NCI-H460 (cell line): ENCODE data around the gene CAPN13. TPM values are rescaled to one million over a fixed set of nuclear protein-coding genes. Genes with fewer than 3 reads are reported as not detected.

Experiments used
- DNase-seq: peaks from one replicate; pipeline ENCODE4 v3.0.0-alpha.2; 2016; ENCODE audit warnings: low read depth; ENCODE audit errors: extremely low read depth
- total RNA-seq: library from RNA; depleted of rRNA; stranded (reverse); fragments of >200 nt; shearing (Covaris generic); gene quantifications from 2 replicates; pipeline ENCODE4 v1.2.3, GENCODE V29; 2014

Gene CAPN13
- total RNA-seq, 1 experiment from 2014 or later = not detected

DNA sequence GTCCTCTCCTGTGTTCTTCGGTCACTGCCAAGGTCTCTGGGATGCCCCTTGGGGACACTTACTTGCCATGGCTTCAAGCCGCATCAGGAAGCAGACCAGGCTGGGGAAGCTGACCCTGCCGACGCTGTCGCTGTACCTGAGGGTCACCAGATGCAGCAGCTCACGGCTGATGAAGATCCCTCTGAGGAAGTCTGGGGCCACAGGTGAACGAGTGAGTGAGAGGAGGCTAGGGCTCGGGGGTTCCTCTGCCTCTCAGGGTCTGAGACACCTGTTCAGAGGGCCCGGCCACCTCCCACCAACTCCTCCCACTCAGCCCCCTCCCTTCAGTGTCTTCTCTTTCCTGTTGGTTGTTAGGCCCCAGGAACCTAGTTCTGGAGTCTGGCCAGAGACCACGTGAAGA lies 74.9 kb downstream of the CAPN13 start:
- no peak for DNase-seq

DNA sequence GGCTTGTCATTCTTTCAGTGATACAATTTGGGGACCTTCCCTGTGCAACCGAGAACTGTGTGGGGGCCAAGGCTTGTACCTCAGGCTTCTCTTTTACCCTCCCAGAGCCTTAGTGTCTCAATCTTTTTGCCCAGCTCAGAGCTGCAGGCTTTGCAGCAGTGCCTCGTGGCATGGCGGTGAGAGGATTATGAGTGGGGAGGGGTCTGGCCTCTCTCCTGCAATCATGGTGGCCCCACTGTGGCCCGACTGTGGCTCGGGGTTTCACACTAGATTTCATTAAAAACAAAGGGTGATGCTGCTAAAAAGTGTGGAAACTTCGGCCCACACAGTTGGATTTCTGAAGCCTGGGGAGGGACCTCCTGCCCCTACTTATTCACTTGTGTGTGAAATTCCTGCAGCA lies 75.5 kb downstream of the CAPN13 start:
- no peak for DNase-seq

DNA sequence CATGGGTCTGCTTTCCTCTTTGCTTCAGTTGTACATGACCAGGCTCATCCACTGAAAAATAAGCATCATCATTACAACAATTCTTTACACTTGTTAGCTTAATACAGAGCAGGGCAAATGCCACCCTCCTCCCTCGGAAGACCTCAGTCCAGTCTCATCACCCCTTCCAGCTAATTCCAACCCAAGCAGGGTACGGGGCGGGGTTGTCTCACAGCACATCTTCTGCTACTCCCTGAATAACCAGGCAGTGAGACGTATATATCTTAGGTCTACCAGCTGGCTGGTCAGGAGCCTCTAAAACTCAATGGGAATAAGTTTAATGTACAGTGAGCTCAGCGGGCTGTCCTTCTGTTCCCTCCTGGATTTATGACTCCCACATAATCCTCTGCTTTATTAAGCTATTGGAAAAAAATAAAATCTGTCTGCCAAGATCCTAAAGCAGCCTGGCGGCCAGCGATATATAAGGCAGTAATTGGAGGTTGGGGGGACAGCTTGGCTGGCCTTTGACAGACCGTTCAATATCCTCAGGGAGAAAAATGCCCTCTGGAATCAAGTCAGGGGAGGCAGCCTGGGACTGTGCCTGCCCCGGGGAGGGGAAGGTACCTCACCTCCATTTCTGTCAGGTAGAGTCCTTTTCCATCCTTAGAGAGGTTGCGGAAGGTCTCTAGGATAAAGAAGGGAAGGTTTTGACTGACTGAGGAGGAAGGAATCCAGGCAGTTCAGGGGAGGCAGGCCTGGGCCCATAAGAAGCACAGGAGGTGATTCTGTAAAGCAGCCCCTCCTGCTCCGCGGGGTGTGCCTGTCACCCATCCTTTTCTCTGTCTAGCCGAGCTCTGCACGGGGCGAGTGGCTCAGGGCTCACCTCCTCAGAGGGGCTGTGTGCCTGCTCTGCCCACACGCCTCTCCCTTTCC lies 76.3 kb downstream of the CAPN13 start:
- no peak for DNase-seq

DNA sequence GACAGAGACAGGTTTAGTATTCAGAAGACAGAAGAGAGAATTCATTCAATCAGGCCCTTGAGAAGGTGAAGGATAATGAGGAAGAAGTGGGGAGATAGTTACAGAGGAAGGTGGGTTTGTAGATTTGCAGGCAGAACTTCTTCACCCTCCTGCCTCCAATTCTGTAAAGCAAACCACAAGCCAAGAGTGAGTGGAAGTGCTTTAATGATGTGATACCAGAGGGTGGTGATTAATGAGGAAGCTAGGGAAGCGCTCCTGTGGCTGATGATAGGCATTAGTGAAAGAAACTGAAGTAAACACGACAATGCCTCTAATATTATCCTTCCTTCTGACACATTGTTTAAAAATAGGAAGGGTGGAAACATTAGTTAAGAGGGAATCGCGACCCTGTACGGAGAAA lies 78.2 kb downstream of the CAPN13 start:
- DNase-seq = no peak

DNA sequence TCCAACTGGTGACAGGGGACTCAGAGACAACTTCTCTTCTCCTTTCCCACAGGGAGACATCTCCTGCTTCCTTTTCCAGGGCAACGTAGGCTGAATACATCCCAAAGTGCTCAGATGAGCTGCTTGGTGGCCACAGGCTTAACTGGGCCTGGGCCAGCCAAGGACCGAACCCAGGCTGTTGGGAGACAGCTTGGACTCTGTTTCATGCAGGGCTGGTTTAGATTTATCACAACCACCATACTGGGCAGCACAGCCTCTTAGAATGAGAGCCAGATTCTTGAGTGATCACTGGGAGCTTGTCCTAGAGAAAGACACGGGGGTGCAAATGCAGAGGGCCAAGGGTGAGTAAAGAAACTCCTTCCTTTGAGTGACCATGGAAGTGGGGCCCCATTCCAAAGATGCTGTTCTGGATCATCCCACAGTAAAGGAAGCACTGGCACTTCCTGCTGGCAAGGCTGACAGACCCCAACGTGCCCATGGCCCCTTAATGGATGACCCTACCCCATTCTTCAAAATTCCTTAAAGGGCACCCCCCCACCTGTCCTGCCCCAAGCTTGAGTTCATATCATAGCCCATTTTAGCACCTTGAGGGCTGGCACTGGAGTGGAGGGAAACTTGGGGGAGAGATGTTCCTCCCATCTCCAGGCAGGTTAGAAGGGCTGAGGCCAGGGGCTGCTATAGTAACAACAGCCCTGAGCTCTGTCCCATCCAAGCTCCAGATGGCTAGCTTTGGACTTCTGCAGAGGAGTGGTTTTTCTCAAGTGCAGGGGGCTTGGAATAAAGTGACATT lies 84.1 kb downstream of the CAPN13 start:
- no peak for DNase-seq

DNA sequence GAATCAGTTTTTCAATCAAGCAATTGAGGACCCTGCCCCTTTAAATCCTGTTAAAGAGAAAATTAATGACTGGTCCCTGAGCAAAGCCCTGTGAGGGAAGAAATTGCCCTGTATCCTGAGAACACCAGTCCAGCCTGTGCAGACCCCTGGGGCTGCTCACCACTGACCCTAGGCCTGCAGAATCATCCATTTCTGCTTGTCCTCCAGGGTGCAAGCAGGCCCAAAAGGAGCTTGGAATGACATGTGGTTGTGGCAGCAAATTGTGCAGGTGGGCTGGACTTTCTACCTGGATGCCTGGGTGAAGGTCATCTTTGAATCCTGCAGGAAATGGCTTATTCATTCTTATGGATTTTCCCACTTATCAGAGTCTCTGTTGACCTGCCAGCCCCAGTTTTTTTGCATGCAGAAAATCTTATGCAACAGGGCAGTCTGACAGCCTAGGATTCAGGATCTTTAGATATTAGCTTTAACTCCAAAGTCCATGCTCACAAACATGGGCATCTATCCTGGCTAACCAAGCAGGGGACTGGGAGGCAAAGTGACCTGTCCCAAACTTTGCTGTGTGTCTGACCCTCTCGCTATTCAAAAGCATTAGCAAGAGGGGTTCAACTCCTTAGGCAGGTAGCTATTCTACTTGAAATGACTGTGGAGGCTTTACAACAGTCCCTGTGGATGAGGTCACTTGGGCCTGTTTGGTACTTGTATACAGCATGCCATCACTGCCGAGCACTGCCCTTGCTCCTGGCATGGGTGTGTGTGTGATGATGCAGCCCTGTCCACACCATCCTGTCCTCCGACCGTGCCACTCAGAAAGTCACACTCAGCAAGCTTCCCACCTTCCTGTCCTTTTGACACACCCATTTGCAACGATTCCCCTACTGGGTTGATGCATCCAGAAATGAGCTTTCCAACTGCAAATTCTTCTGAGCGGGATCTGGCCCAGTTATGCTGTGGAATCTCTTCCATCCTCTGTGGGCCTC lies 85.3 kb downstream of the CAPN13 start:
- DNase-seq = no peak

DNA sequence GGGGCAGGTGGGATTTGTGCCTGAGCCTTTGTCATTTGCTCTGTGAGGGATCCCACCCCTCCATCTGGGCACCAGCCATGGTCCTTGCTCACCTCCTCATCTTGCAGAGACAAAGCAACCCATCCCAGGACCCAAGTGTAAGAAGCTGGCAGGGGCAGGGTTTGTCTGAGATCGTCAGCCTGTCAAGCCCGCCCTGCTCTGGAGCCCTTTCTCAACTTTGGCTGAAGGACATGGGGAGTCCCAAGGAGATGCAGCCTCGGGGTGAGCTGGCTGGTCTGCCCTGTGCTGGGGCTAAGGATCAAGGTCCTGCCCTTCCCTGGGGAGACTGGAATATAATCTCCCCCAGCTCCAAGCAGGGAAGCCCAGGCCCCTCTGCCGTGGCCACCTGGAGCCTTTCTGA lies 86.0 kb downstream of the CAPN13 start:
- no peak for DNase-seq

DNA sequence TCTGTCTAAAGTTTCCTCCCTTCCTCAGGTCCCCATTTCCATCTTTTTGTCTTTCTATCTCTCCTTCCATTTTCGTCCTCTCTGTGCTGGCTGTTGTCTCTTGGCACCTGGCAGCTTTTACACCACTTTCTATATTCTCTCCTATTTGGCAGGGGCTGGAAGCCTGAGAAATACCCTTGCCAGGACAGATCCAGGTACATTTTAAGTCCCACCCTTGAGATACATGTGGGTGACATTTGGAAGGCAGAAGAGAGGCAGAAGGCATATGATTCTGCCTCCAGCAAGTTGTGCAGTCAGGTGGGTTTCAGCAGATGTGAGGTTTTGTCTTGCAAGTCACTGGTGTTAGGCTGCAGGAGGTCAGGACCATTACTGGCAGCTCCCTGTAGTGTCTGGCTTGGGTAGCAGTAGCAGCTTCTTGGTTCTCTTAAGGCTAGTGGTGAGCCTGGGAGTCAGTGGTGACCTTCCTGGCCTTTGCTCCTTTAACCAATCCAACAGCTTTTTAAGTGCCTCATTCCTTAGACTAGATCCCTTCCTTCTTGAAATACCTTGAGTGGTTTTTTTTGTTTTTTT lies 90.1 kb downstream of the CAPN13 start:
- no peak for DNase-seq

DNA sequence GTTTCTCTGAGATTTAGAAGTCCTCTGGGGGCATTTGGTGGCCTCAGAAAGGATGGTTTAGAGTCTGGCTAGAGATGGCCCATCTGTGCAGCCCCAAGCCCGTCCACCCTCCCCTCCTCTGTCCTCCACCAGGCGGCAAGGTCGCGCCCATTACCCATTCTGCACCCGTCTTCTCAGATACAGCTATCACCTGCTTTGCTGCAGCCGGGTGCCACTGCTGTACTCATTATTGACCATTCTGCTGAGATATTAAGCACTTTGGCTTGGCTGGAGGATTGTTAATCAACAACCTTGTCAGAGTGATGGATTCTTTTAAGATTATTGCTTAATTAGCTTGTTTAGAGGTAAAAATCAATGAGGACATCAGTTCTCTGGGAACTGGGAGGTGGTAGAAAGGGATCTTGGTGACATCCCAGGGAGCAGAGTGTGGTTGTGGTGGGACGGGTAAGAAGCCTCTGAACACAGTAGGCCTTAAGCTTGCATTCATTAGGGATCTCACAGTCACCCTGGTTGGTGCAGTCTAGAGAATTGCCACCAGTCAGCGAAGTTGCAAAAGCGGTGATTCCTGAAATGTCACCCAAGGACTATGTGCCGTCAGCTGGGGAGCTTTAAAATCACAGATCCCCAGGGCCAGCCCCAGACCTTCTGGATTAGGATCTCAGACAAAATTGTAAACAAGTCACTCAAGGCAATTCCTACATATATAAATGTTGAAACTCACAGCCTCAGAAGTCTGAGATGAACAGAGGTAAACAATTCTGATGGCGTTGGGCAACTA lies 90.9 kb downstream of the CAPN13 start:
- DNase-seq = no peak

DNA sequence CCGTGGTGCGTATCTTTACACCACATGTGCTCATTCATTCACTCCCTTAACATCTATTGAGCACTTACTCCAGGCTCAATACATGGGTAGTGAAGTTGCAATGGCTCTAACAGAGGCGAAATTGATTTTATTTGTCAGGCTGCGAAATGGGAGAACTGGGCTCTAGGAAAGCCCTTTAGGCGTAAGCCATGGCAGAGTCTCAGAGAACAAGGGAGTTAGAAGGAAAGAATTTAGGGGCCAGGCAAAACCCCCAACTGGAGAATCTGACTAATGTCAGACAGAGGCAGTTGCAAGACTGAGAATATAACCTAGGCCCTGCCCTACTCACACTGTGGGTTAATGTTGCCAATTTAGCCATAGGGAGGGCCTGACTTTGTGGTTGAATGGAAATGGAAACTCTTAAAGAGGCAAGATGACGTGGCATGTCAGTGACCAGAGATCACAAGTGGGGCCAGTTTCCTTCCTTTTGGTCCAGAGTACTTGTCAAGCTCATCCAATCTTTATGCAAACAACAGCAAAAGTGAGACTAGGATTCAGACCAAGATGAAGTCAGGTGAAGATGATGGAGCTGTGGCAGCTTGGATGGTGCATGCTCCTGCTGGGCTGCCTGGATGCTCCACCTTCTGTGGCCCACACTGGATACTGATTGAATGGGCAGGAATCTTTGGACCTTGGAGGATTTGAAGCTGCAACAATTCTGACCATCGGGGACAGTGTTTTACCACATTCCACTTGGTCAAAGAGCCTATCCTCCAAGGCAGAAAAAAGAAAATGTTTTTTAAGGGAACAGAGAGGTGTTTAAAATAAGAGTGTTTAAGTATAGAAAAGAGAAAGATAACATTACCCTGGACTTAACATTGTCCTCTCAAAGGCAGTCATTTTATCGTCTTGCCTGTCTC lies 92.2 kb downstream of the CAPN13 start:
- DNase-seq = no peak

DNA sequence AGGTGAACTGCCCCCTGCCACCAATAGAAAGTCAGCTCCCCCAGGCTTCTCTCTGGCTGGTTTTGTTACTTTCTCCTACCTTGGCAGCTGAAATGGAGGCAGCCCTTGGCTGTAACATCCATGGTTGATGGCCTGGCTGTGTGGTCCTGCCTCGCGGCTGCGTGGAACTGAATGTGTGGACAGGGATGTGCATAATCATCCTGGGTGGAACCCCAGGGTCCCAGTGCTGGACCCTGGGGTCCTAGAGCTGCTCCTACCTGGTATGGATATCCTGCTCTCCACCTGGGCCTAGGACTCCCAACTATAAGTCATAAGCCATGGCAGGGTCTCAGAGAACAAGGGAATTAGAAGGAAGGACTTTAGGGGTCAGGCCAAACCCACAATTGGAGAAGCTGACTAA lies 93.5 kb downstream of the CAPN13 start:
- no peak for DNase-seq

DNA sequence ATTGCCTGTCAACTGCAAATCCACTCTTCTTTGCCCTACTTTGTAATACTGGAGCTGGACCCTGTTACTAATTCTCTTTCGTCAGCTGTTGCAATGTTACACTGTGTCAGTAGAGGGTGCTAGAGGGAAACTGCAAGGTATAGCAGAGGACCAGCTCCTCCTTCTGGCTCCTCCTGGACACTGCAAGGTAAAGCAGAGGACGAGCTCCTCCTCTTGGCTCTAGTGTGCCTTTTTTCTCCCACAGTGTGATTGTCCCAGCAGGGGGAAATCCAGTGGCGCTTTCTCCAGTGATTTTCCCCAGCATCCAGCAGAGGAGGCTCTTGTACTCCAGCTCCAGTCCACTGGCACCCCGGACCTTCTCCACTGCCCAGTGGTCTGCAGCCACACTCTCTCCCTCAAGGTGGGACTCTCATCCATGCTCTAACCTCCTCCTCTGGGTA lies 95.6 kb downstream of the CAPN13 start:
- peak; percentile 90 for DNase-seq

DNA sequence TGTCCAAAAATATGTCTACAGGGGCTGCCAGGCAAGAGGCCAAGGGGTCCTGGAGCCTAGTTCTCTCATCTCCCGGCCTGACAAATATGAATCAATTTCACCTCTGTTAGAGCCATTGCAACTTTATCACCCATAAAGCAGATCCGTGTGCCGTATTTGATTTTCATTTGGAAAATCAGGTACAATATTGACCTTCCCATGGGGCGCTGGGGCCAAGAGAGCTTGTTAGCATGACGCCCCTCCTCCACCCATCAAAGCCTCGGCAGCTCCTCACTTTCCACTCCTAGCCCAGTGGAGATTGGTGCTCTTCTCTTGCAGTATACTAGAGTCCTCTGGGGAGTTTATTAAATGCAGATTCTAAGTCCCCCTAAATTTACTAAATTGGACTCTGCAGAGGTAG lies 96.8 kb downstream of the CAPN13 start:
- DNase-seq = no peak

DNA sequence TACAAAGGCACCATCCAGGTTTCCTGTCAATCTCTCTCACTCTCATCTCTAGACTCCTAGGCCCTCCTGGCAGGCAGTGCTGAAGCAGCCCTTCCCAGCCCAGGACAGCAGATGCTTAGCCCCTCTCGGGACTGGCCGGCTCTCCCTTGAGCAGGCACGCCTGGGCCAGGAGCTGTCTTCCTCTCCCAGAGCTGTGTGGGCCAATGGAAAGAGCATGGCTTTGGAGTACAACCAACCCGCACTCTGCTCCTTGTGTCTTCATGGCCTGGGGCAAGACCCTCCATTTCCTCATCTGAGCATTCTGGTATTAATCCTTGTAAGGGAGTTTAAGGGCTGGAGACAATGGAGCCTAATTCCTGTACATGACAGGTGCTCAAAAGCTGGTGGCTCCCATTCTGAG lies 97.2 kb downstream of the CAPN13 start:
- DNase-seq = no peak

DNA sequence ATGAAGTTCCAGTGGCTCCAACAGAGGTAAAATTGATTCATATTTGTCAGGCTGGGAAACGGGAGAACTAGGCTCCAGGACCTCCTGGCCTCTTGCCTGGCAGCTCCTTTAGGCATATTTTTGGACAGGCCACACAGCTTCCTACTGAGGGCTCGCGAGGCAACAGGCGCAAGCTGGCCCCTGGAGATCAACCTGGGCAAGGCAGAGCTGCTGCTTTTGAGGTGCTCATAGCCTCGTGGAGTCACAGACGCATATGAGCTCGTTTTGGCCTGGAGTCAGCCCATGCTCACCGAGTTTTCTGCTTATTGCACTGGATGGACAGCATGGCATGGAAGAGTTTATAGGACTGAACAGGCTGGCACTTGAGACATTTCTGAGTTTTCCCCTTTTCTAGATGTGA lies 97.7 kb downstream of the CAPN13 start:
- no peak for DNase-seq

DNA sequence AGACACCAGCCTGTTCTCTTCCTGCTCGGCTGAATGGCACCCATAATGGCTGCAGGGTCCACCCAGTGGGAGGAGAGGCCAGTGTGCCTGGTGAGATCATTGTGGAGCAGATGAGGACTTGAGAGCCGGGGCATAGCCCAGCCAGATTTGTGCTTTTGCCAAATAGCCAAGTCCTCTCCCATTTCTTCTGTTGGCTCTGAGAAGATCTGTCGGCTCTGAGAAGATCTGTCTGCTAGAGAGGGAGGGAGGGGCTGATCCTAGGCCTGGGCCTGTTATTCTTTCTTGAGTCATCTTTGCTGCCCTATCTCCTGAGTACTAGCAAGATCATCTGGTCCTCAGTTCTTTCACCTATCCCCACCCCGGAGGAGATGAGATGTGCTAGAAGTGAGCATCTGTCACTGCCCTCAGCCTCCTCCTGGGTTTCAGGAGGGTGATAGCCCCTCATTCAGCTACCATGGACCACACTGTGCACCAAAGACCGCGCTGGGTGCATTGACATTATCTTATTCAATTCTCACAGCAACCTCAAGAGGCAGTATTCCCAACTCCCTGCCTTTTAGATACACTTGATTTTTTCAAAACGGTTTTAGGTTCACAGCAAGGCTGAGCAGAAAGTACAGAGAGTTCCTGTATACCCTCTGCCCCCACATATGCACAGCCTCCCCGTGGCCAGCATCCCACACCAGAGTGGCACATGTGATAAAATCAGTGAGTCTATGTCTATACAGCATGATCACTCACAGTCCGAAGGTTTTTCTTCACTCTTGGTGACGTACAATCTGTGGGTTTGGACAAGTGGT lies 98.6 kb downstream of the CAPN13 start:
- DNase-seq = no peak

DNA sequence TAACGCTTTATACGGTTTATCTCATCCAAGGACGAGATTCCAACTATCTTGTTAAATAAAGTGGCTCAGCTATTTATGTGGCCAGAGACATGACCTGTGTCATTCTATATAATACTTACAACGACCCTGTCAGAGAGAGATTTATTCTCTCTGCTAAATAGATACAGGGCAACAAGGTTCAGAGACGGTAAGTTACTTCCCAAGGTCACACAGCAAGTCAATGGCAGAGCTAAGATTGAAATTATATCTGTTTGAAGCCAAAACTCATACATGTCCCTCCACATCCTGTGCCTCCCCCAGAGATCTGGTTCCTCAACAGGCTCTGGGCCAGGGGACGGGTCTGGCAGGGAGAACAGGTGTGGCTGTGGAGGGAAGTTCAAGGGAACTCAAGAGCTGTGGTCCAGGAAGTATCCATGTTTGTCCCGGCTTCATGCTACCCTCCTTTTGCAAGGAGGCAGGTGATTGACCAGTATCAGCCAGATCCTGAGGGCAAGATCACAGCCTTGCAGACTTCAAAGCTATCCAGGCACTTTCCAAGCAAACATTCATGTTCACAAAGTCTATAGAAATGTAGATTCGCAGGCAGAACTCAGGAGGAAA lies 99.8 kb downstream of the CAPN13 start:
- no peak for DNase-seq
